ENCODE measurements around the gene HIVEP1.

HIVEP1 gene

DNA sequence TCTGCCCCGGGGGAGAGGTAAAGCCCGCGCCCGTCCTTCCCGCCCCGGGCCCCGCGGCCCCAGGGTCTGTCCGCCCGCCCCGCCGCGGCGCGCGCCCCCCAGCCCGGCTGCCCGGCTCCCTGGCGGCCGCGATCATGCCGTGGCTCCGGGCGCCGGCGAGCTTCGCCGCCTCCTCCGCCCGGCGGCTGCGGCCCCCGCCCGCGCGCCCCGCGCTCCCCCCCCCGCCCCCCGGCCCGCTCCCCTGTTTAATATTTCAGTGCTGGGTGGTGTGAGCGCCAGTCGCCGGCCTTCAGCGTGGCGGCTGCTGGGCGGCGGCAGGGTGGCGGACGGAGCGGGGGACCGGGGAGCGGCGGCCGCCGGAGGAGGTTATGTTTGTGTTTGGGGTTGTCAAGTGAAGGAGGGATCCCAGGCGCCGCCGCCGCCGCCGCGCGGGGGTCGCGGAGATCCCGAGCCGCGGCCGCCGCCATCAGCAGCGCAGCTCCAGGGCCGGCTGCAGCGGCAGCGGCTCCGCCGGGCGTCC lies at the start of gene HIVEP1:
Gene HIVEP1 (plus strand): TSS at position 275 of the 520 bp plus-strand sequence. CDS start 3,317 bp downstream, outside the sequence.
- DNase-seq = peak; percentile 25 to 71 (median 69)

DNA sequence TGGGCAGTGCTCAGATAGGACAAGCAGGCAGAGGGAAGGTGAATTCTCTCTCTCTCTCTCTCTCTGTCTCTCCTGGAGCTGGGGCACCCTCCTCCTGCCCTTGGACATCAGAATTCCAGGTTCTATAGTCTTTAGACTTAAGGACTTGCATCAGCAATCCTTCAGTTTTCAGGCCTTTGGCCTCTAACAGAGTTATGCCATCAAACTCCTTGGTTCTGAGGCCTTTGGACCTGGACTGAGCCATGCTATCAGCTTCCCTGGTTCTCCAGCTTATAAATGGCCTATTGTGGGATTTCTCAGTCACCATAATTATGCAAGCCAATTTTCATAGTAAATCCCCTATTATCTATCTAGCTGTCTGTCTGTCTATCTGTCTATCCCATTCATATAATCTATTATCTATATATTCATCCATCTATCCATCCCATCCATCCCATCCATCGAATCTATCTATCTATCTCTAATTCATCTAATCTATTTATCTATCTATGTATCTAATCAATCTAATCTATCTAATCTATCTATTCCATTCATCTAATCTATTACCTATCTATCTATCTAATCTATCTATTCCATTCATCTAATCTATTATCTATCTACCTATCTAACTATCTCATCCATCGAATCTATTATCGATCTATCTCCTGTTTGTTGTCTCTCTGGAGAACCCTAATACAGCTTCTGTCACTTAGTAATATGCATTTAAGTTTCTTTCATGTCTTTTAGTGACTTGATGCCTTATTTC lies 48.2 kb upstream of the HIVEP1 start:
- no peak for DNase-seq

DNA sequence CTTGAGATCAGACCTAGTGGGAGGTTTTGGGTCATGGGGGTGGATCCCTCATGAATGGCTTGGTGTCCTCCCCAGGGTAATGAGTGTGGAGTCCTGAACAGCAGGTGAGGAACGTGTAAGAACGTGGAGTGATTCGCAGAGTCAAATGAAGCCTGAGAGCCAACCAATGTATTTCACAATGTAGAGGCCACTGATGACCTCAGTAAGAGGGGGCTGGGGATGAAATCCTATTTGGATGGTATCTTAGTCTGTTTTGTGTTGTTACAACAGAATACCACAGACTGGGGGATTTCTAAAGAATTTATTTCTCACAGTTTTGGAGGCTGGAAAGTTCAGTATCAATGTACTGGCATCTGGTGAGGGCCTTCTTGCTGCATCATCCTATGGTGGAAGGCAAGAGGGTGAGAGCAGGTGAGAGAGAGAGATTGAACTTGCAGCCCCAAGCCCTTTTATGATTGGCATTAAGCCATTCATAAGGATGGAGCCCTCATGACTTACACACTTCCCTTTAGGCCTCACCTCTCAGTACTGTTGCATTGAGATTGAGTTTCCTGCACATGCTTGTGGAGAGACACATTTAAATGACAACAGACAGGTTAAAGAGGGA lies 47.3 kb upstream of the HIVEP1 start:
- DNase-seq = no peak

DNA sequence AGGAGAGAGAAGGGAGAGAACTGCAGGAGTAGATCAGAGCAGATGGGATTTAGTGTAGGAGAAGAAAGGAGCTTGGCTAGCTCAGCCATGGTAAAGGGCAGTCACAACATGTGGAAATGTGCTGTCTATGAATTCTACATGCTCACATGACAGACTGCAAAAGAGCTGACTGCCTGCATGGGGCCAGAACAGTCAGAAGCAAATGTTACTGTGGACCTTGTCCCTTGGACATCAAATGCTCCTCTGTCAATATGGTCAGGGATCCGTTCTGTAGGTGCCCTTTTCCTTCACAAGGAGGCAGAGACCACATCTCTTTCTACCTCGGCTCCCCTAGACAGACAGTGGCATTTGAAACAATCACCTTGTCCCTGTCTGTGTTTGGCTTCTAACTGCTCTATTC lies 46.6 kb upstream of the HIVEP1 start:
- no peak for DNase-seq

- DNase-seq = no peak
Observed at GRCh38 chr6:11968241-11968806, 43.8 kb upstream of the HIVEP1 start.

DNA sequence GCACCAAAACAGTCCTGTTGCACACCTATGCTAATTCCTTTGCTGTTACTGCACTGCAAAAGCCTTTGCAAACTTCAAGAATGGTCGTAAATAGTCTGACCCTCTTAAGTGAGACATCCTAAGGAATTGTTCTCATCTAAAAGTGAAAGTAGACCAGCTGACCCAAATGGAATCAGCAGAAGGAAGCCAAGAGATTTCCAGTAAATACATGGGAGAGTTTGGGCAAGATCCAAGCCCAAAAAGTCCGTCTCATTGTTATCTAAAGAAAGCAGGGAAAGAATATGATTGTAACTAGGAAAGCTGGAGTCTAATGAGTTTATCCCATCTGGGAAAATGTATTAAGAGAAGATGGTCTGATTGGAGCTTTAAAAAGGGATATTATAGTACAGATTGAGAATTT lies 43.0 kb upstream of the HIVEP1 start:
- no peak for DNase-seq

GRCh38 chr6:11970114-11970513 lies 42.0 kb upstream of the HIVEP1 start:
- DNase-seq = no peak

DNA sequence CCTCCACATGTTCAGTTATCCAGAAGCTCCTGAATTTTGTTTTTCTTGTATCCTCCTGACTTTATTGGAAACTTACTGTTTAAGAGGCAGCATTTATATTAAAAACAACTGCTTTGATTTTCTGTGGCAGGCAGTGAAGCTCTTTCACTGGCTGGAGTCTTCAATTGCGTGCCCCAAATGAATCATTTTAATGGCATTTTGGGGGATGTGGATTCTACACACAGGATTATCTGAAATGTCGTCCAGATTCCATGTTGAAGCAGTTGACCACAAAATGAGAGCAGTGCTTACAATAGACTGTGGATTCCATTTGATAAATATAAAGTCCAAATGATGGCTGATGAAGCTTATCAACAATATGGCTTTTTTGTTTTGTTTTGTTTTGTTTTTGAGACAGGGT lies 41.0 kb upstream of the HIVEP1 start:
- no peak for DNase-seq

DNA sequence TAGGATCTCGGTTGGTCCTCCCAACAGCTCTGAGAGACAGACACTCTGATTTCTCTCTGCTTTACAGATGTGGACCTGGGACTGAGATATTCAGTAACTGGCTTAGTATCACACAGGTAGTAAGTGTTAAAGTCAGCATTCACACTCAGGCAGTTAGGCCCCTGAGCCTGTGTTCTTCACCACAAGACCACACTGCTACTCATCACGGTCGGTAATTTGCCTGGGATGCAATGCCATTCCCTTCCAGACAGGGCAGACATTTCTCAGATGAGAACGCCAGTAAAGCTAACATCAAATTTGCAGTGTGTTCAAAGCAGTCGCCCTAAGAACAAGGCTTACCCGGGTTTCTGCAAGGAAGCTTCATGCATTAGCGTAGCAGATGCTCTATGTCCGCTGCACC lies 39.8 kb upstream of the HIVEP1 start:
- DNase-seq = no peak

DNA sequence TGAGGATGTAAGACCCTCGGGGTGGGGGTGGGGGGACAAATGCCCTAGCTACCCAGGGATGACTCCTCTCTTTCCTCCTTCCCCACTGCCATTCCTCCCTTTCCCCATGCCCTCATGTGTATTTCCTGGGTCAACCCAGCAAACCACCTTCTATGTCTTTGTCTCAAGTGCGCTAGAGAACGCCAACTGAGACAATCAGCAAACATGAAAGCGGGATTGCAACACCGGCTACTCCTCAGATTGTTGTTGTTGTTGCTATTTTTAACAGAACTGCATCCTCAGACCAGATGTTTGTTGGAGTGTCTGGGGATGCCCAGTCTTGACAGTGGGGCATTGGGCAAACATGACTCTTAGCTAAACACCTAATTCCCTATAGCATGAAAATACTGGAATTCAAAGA lies 39.3 kb upstream of the HIVEP1 start:
- DNase-seq = no peak

DNA sequence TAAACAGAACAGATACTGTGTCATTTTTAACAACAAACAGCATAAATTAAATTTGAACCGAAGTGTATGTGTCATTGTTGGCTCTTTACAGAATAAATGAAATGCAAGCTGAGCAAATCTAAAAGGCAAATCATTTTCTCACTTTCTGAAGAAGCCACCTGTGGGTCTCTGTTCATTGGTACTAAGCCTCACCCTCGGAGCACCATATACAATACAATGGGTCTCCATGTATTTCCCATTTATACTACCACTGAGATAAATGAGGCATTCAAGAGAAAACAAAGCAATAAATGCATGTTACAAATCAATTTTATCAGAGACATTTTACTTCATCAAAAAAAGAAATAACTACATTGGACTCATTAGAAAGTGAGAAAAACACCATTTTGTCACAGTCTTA lies 38.9 kb upstream of the HIVEP1 start:
- no peak for DNase-seq

- DNase-seq = no peak
Observed at GRCh38 chr6:11974089-11974488, 38.0 kb upstream of the HIVEP1 start.

GRCh38 chr6:11975353-11975977 lies 36.6 kb upstream of the HIVEP1 start:
- DNase-seq = no peak

- no peak for DNase-seq
Observed at GRCh38 chr6:11976489-11976888, 35.6 kb upstream of the HIVEP1 start.

- DNase-seq = no peak
Observed at GRCh38 chr6:11977193-11977592, 34.9 kb upstream of the HIVEP1 start.

GRCh38 chr6:11977738-11978137 lies 34.4 kb upstream of the HIVEP1 start:
- no peak for DNase-seq

GRCh38 chr6:11978169-11978987 lies 33.7 kb upstream of the HIVEP1 start:
- DNase-seq = no peak

DNA sequence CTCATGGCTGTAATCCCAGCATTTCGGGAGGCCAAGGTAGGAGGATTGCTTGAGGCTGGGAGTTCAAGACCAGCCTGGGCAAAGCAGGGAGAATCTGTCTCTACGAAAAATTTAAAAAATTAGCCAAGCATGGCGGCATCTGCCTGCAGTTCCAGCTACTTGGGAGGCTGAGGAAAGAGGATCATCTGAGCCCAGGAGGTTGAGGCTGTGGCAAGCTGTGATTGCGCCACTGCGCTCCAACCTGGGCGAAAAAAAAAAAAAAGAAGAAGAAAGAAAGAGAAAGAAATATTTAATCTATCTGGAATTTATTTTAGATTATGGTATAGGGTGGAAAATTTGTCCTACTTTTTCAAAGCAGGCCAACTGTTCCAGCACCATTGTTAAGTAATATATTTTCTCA lies 32.2 kb upstream of the HIVEP1 start:
- DNase-seq = no peak

DNA sequence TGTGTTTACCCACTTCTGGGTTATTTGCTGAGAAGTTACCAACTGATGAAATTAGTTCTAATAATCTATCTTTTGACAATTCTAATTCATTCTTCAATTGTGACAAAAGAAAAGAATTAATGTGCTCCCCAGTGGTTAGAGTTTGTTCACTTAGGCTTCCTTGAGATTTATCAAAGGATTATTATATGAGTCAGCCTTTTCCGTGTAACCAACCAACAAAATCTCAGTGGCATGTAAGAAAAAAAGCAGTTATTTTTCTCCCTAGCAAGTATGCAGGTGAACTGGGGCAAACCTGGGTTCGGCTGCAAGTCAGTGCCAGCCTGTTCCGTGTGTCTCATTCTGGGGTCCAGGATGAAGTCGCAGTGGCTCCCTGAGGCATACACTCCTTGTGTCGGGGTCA lies 28.8 kb upstream of the HIVEP1 start:
- DNase-seq = no peak

- no peak for DNase-seq
Observed at GRCh38 chr6:11987386-11987785, 24.7 kb upstream of the HIVEP1 start.

DNA sequence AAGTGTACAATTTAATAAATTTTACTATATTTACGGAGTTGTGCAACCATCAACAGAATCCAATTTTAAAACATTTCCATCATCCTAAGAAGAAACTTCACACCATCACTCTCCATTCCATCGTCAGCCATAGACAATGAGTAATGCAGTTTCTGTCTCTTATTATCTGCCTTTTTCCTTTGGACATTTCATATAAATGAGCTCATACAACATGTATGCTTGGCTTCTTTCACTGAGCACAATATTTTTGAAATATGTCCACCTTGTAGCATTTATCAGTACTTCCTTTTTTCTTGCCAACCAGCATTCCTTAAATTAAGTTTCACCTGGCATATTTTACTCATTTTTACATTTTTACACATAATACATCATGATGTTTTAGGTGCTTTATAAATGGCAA lies 22.7 kb upstream of the HIVEP1 start:
- no peak for DNase-seq

GRCh38 chr6:11992086-11992485 lies 20.0 kb upstream of the HIVEP1 start:
- DNase-seq = peak in 2 of 3 experiments; percentile 22 to 69
